GM19463 (cell line): ENCODE measurements around the gene KRT71.
"Not testable (repeated sequence)": the region's sequence is repeated elsewhere in the genome, so short reads cannot be mapped to it uniquely, and the experiment has no call there.

ENCODE experiments used
- ATAC-seq: cut with Tn5 transposase; IDR thresholded peaks from one replicate; pipeline ENCODE4 v1.9.1; 2021; ENCODE audit warnings: mild to moderate bottlenecking, moderate library complexity; ENCODE audit not compliant: unreplicated experiment

Gene KRT71

GRCh38 chr12:52552681-52553195, at the start of gene KRT71:
Gene KRT71, minus strand, starts transcription at chr12:52553145. Its CDS starts 68 bp downstream, at chr12:52553077.
- ATAC-seq, result no peak

- ATAC-seq, result no peak
Observed at GRCh38 chr12:52602552-52602951, 49.6 kb upstream of the KRT71 start.

- no peak for ATAC-seq
Observed at GRCh38 chr12:52601671-52602070, 48.7 kb upstream of the KRT71 start.

- no peak for ATAC-seq
Observed at GRCh38 chr12:52600941-52601481, 48.1 kb upstream of the KRT71 start, which contains the start of gene KRT72. Gene KRT72, minus strand, starts transcription at chr12:52601463. Its CDS starts 11 bp downstream, at chr12:52601452.

- ATAC-seq, result no peak
Observed at GRCh38 chr12:52600475-52600874, 47.5 kb upstream of the KRT71 start.

- no peak for ATAC-seq
Observed at GRCh38 chr12:52600071-52600470, 47.1 kb upstream of the KRT71 start.

- ATAC-seq, result no peak
Observed at GRCh38 chr12:52598966-52599365, 46.0 kb upstream of the KRT71 start.

GRCh38 chr12:52594237-52594636, 41.3 kb upstream of the KRT71 start:
- not testable (repeated sequence) for ATAC-seq

GRCh38 chr12:52591521-52591920, 38.6 kb upstream of the KRT71 start:
- ATAC-seq, result no peak

- ATAC-seq, result no peak
Observed at GRCh38 chr12:52590021-52590420, 37.1 kb upstream of the KRT71 start.

GRCh38 chr12:52587563-52587962, 34.6 kb upstream of the KRT71 start:
- ATAC-seq, result no peak

- no peak for ATAC-seq
Observed at GRCh38 chr12:52585946-52586345, 33.0 kb upstream of the KRT71 start.

- no peak for ATAC-seq
Observed at GRCh38 chr12:52585066-52585465, 32.1 kb upstream of the KRT71 start.

- no peak for ATAC-seq
Observed at GRCh38 chr12:52584156-52584682, 31.3 kb upstream of the KRT71 start.

GRCh38 chr12:52582971-52583456, 30.1 kb upstream of the KRT71 start:
- peak; percentile 47 for ATAC-seq

GRCh38 chr12:52582486-52582885, 29.5 kb upstream of the KRT71 start:
- ATAC-seq, result no peak

GRCh38 chr12:52581481-52581880, 28.5 kb upstream of the KRT71 start:
- no peak for ATAC-seq

- ATAC-seq, result no peak
Observed at GRCh38 chr12:52581066-52581465, 28.1 kb upstream of the KRT71 start.

GRCh38 chr12:52580496-52580895, 27.6 kb upstream of the KRT71 start:
- no peak for ATAC-seq

- ATAC-seq, result no peak
Observed at GRCh38 chr12:52579468-52580465, 26.8 kb upstream of the KRT71 start.

GRCh38 chr12:52578469-52578868, 25.5 kb upstream of the KRT71 start:
- ATAC-seq, result no peak
